ENCODE measurements around the gene GRIA4.

The GRIA4 gene

DNA sequence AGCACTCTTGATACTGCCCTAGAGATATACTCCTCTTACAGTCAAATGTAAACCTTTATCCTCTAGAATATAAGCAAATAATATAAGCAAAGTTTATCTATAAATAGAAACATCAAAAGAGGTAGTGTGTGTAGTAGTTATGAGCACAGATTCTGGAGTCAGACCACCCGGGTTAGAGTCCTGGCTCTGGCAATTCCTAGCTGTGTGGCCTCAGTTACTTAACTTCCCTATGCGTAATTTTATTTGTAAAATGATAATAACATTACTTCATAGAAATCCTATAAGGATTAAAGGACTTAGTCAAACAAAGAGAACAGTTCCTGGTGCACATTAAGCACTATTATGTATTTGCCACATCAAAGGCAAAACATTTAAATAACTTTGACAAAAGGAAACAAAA is 405.2 kb downstream of the GRIA4 start:
- TF ChIP-seq, protein P1, sequence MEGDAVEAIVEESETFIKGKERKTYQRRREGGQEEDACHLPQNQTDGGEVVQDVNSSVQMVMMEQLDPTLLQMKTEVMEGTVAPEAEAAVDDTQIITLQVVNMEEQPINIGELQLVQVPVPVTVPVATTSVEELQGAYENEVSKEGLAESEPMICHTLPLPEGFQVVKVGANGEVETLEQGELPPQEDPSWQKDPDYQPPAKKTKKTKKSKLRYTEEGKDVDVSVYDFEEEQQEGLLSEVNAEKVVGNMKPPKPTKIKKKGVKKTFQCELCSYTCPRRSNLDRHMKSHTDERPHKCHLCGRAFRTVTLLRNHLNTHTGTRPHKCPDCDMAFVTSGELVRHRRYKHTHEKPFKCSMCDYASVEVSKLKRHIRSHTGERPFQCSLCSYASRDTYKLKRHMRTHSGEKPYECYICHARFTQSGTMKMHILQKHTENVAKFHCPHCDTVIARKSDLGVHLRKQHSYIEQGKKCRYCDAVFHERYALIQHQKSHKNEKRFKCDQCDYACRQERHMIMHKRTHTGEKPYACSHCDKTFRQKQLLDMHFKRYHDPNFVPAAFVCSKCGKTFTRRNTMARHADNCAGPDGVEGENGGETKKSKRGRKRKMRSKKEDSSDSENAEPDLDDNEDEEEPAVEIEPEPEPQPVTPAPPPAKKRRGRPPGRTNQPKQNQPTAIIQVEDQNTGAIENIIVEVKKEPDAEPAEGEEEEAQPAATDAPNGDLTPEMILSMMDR (IDR thresholded peaks at IDR 0.05), result no peak
- H3K27me3 ChIP-seq, result no peaks in the 10 kb centered on the region
- H3K27ac ChIP-seq, result no peak overlapping the region
- no peak overlapping the region for H3K4me3 ChIP-seq (ENCODE audit: low read depth in 1 of 2, low read length in 1 of 2)
- H3K9me3 ChIP-seq, result no peaks in the 10 kb centered on the region
- H3K36me3 ChIP-seq, result peaks cover 7% of the 10 kb centered on the region
- H3K4me1 ChIP-seq (ENCODE audit: control insufficient read depth in 1 of 2, insufficient read depth in 1 of 2, low read depth in 1 of 2, low read length in 1 of 2), result no peaks in the 10 kb centered on the region

DNA sequence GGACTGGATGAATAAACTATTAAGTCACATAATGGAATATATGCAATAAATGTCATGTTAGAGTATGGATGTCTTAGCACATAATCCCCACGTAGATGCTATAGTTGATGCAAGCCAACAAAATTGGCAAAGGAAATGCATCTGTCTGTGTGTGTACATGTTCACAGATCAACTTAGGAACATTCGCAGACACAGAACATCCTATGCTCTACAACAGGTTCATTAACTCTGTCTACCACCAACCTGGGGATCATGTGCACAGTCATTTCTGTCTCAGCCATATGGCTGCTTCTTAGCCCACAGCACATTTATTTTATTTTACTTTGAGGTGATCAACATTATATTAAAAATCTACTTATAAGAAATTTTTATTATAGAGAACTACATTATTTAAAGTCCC is 407.2 kb downstream of the GRIA4 start:
- TF ChIP-seq, protein P1 (IDR thresholded peaks at IDR 0.05), result no peak
- H3K36me3 ChIP-seq, result no peaks in the 10 kb centered on the region
- peaks cover 7 to 8% of the 10 kb centered on the region in 2 experiments for H3K4me1 ChIP-seq (ENCODE audit: control insufficient read depth in 1 of 2, insufficient read depth in 1 of 2, low read depth in 1 of 2, low read length in 1 of 2)
- H3K9me3 ChIP-seq, result no peaks in the 10 kb centered on the region
- H3K27me3 ChIP-seq, result no peaks in the 10 kb centered on the region
- H3K4me3 ChIP-seq (ENCODE audit: low read depth in 1 of 2, low read length in 1 of 2), result no peak overlapping the region
- no peak overlapping the region for H3K27ac ChIP-seq

DNA sequence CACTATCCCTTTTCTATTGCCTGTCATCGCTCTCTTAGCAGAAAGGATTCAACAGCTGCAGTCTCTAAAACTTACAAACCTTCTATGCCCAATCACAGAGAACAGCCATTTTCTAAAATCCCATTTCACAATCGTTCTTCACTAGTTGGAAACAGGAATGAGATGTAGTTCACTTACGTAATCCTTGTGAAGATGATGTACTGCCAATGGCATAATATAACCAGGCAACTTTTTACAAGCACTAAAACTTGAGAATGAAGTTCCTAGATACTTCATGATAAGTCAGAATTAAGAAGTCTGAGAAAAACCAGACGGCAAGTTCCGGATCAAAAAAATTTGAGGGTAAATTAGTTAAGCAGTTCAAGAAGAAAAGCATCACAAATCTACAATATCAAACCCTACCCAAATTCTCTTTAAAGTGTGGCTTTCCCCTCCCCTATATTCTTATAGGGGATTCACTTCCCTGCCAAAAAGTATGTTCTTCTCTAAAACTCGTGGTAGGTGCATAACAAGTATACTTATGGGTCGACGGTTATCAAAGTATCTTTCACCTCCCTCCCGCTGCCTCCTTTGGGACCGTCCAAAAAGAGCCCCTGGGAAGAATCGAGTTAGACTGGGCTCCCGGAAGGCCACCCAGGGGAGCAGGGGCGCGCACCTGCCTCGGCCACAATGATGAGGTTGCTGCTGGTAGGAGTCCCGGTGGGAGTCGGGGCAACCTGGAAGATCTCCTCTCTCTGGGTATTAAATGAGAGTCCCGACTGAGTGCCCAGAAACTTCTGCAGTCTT is 411.5 kb downstream of the GRIA4 start:
- H3K4me3 ChIP-seq (ENCODE audit: low read depth in 1 of 2, low read length in 1 of 2), result peak overlapping the region; percentile 64 to 92
- H3K4me1 ChIP-seq (ENCODE audit: control insufficient read depth in 1 of 2, insufficient read depth in 1 of 2, low read depth in 1 of 2, low read length in 1 of 2), result peaks cover 7 to 17% of the 10 kb centered on the region in 2 experiments
- no peaks in the 10 kb centered on the region for H3K9me3 ChIP-seq
- TF ChIP-seq, protein P1 (IDR thresholded peaks at IDR 0.05), result no peak
- H3K27me3 ChIP-seq, result no peaks in the 10 kb centered on the region
- H3K27ac ChIP-seq, result peak overlapping the region; percentile 78
- H3K36me3 ChIP-seq, result no peaks in the 10 kb centered on the region

DNA sequence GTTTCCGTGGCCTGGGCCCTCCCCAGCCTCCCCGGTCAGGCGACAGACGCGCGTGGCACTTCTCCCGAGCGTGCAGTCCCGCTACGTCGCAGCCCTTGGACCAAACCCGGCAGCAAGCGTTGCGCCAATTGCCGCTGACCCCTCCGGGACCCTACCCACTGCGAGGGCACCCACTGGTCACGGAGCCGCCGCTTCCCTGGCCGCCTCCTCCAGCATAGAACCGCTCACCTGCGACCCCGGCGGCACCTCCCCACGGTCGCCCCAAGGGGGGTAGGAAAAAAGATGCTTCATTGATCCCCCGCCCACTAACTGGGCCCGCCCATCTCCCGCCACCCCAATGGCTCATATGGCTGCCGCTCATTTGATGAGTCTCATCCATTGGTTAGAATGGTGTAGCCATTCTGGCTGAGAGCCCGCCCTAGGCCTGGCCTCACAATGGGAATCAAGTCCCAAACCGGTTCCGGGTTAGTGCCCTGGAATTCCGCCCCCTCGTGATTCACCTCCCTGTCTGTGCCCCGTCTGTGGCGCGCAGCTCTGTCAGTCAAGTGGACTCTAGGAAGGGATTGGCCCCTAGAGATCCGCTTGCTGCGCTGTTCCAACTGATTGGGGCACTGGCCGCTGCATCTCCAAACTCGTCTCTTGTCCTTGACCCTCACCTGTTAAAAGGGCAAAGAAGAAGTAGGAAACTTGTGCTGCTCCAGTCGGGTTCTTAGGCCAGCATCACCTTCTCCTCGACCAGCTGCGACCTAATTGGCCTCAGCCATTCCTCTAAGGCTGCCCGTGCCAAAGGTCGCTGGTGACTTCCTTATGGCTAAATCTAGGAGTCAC is 412.3 kb downstream of the GRIA4 start, which contains the start of gene MSANTD4:
Gene MSANTD4 (minus strand): TSS at position 274 of the 828 bp plus-strand sequence. CDS start 11,323 bp downstream, outside the sequence.
- Histone ChIP-seq H3K4me3 (ENCODE audit: low read depth in 1 of 2, low read length in 1 of 2) (peak within 1 kb of the TSS; percentile 64 to 92), H3K9me3 (no peaks in the 10 kb centered on the region), H3K27ac (peak within 1 kb of the TSS; percentile 78), H3K36me3 (no peaks in the 10 kb centered on the region), H3K4me1 (ENCODE audit: control insufficient read depth in 1 of 2, insufficient read depth in 1 of 2, low read depth in 1 of 2, low read length in 1 of 2) (peaks cover 7 to 17% of the 10 kb centered on the region in 2 experiments), H3K27me3 (no peaks in the 10 kb centered on the region)
- TF ChIP-seq, protein P1 (IDR thresholded peaks at IDR 0.05), result peak; percentile 46

DNA sequence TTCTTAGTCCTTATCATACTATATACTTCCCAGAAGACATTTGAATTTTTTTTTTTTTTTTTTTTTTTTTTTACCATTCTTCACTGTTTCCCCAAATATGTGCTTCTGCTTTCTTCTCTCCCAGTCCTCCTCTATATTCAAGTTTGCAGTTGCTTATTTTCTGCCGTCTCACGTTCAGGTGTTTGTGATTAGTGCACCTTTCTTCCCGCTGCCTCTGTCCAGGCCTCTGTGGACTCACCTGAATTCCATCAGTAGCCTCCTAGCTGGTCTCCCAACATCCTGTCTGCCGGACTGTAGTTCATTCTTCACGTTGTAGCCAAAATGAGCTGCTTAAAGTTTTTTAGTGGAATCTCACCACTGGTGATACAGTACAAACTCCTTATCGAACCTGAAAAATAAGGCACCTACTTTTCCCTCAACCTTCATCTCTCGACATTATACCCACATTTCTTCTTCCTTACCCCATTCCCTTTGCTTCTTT is 413.0 kb downstream of the GRIA4 start:
- Histone ChIP-seq H3K9me3 (no peaks in the 10 kb centered on the region), H3K27ac (peak overlapping the region; percentile 78), H3K36me3 (no peaks in the 10 kb centered on the region), H3K4me3 (ENCODE audit: low read depth in 1 of 2, low read length in 1 of 2) (peak overlapping the region; percentile 64 to 92), H3K27me3 (no peaks in the 10 kb centered on the region), H3K4me1 (ENCODE audit: control insufficient read depth in 1 of 2, insufficient read depth in 1 of 2, low read depth in 1 of 2, low read length in 1 of 2) (peaks cover 7 to 17% of the 10 kb centered on the region in 2 experiments)
- TF ChIP-seq, protein P1 (IDR thresholded peaks at IDR 0.05), result no peak

Measured in neutrophil (primary cell).